ENCODE results near the gene MYH3.
"Not testable (repeated sequence)": the region's sequence is repeated elsewhere in the genome, so short reads cannot be mapped to it uniquely, and the experiment has no call there.

MYH3 gene

DNA sequence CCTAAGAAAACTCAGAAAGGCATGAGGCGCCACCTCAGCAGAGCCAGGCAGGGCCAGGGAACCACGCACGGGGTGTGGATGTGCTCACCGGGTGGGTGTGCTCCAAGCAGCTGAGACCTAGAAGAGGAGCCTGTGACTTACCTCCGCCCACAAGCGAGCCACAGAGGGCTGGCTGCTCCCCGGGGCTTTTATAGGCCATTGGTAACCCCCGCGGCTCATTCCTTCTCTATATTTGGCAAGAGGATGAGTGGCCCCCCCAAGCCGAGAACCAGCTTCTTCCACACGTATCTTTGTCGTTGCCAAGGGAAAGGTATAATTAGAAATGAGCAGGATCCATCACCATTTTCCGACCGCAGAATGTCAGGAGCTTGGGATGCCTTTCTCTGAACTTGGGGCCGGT is at the start of gene MYH3:
MYH3 (minus strand) TSS at position 162 of the 400 bp plus-strand sequence. CDS start 2,245 bp downstream, outside the sequence.
- DNase-seq = no peak

DNA sequence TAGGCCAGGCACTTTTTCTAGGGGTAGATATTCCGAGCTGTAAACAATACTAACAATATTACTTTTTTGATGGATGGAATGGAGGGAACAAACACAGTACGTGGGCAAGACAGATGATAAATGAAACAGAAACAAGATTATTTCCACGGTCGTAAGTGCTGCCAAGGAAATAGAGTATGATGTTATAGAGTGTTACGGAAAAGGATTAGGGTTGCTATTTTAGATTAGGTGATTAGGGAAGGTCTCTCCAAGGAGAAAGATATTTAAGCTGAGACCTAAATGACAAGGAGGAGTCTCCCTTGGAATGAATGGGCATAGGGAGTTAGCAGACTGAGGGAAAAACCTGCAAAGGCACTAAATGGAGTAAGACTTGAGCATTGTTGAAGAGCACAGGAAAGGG is 48.6 kb upstream of the MYH3 start:
- DNase-seq = no peak

DNA sequence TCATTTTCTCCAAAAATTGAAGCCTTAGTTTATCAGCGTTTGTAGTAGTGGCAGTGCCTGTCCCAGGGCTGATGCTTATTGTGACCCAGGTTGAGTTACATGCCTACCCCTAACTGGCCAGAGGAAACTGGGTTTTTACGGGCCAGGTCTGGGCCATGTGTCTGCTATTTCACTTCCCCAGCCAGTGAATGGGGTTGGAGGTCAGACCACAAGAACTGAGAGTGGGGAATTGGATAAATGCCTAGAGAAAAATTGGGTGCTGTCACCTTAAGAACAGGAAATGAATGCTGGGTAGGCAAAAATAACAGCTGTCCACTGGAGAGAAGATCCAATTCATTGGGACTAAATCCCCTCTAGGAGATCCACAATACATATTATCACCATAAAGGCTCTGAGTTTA is 45.5 kb upstream of the MYH3 start:
- no peak for DNase-seq

DNA sequence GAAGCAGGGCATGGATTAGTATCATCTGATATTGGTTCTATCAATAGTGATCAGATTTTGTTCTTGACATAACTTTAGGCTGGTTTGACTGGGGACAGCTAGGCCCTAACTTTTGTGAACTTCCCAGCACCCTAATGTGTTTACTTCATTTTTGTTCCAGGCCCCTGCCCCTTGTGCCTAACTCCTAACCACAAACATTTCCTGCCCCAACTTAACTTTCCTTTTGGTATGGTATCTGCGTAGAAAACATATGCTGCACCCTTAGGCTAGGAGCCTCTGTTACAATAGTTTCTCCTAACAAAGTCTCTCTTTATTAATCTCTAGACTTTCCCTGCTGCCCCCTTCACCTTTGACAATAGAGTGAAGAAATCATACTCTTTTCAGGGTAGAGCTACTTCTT is 42.7 kb upstream of the MYH3 start:
- DNase-seq = no peak

DNA sequence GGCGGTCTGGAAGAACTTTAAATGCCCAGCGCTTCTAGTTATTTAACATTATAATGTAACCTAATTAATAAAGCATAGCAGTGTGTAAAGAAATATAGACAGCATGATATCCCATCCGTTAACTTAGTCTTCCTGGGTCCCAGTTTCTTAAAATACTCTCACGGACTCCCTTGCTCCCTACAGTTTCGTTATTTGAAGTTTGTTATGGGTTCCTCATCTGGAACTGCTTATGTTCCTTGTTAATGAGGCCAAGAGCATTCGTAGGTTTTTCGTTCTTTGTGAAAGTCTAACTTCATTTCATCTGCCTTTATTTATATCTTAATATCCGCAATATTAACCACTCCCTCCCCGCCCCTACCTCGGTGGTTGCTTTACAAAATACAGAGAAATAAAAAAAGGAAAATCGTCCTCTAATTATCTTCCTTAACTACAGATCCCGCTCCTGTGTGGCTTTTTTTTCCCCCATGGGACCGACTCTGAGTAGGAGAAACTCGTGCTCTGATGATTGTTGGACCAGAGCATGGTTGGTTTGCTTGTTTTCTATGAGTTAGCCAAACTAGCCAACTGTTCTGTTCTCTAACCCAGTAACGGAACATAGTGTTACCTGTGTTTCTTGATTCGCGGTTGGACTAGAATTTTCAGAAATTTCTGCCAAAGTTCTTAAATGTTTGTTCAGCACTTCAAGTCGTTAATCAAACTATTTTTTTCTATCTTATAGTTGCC is 41.1 kb upstream of the MYH3 start:
- peak in 2 of 3 experiments; percentile 5 to 16 for DNase-seq

DNA sequence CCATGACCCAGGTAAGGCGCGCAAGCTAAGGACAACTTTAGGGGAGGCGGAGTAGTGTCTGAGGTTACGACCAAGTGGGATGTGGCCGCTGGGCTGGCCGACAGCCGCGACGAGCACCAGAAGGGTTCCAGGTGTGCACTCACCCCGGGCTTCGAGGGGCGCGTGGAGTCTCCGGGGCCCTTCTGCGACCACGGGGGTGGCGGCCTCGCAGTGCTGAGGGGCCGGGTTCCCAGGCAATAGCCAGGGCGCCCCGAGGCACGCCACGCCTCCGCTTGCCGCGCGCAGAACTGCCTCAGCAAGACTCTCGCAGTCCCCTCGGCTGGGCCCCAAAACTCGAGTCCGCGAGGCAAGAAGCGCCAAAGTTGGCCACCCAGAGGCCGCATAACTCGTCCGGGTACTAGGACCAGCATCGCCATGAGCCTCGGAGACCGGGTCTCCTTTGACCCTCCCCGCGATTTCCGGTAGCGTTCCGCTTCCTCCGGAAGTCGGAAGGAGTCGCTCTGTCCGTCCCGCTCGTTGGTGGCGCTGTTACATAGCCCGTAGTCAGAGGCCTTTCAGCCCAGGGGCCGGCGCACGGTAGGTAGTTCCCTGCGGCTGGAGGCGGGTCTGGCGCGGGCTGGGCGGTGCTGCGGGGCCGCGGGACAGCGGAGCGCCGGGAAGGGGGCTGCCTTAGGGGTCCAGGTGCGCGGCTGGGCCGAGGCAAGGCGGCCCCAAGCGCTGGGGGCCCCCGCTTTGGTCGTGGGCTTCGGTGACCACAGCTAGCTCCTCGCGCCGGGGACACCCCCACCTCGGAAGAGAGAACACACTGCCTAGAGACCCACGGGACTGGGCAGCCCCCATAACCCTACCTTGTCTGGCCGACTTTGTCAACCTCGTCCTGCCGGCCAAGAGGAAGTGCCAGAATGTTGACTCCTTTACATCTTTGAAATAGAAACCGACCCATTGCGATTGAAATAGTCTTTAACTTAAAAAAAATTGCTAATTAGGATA is 40.3 kb upstream of the MYH3 start, which contains the start of the genes ADPRM and SCO1:
ADPRM (plus strand) TSS at position 503 of the 990 bp plus-strand sequence. CDS start 7,333 bp downstream, outside the sequence.
SCO1 (minus strand) TSS at position 442 of the 990 bp plus-strand sequence; CDS start at position 416, 26 bp downstream.
- peak; percentile 83 to 90 (median 85) for DNase-seq

DNA sequence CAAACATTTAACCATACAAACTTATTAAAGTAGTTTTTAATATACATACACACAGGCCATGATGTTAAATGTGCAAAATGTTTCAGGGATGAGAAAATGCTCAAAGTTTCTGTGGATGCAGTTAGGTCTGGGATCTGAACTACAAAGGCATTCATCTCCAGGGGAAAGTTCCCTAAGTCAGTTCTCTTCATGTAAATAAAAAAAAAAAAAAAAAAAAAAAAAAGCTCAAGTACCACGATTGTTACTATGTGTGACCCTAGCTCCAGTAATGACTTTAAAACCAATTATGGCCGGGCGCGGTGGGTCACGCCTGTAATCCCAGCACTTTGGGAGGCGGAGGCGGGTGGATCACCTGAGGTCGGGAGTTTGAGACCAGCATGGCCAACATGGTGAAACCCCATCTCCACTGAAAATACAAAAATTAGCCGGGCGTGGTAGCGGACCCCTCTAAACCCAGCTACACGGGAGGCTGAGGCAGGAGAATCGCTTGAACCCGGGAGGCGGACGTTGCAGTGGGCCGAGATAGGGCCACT is 38.8 kb upstream of the MYH3 start:
- DNase-seq = not testable (repeated sequence)

DNA sequence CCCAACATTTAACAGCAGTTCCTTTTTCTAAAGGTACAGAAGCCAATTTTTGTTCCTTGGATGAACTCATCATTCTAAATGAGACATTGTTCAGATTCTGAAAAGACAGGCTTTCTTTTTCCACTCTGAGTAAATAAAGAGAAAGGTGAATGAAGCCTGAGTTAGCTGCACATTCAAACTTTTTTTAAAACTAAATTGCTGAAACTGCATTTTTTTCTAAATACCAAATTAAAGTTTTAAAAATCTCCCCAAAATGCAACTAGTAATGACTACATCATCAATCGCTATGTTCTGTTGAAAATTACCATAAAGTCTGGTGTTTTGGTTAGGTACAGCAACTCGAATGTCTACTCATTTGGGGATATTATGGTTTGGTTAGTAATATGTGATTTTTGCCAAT is 30.4 kb upstream of the MYH3 start:
- DNase-seq = no peak

DNA sequence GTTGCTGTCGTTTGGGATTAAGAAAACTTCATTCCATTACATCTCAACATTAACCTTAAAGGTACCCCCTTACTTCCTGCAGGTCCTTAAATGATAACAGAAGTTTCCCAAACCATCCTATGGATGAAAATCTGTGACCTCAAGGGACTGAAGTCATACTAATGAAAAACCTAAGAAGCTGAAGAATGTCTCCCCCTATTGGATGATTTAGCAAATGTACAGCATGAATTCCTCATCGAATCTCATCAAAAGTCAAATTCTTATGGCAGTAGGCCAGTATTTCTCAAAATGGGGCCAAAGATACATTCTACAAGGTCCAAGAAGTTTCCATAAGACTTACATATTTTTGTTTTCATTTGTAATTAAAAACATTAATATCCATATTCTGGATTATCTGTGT is 26.7 kb upstream of the MYH3 start:
- no peak for DNase-seq

DNA sequence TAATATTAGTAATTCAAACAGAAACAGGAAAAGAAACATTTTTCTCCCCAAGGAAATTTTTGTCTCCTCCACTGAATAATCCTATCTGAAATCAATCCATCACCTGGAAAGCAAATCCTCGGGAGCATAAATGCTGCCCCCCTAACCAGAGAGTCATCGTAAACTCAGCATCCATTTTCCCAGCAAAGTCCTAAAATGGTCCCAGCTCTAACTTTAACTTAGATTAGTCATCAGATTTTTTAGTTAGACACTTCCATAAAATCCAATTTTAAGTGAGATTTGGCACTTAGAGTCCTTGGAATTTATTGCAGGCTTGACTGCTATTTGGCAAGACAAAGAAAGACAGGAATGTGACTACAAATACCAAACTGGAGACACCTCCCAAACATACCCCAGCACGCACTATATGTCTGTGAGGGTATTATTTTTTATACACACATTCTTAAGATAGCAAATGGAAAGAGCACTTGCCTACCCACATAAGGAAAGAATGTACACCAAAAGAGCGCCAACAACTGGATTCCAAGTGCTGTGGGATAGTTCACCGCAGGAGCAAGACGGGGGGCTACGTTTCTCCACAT is 24.8 kb upstream of the MYH3 start:
- no peak for DNase-seq

DNA sequence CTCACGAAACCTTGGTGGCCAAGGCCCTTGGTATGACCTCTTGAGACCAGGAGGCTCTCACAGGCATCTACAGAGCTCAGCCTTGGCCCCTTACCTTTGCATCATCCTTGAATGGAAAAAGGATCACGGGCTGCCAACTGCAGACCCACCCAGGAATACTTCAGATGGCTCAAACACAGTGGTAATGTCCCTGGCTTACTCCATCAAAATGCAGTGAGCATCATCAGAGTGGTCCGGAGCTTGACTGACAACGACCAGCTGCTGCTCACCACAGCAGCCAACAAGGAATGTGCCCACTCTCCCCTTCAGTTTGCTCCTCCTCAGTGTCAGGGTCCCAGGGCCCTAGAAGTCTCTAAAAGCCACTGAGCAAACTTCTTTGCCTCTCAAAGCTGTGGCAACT is 17.6 kb upstream of the MYH3 start:
- no peak for DNase-seq

DNA sequence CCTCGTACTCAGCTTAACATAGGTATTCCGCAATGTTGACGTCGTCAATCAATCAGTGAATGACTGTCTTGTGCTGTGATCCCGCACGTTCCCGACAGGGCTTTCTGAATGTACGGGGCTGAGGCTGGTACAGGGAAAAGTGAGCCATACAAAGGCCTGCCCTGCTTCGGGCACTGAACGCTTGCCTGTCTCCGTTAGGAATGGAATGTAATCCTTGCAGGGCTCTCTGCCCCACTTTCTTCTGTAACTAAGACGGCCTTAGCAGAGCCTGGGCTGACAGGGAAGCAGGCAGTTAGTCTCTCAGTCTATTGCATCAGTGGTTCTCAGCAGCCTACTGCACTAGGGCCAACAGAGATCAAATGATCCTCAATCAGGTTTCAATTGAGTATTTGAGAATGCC is 16.2 kb upstream of the MYH3 start:
- no peak for DNase-seq

DNA sequence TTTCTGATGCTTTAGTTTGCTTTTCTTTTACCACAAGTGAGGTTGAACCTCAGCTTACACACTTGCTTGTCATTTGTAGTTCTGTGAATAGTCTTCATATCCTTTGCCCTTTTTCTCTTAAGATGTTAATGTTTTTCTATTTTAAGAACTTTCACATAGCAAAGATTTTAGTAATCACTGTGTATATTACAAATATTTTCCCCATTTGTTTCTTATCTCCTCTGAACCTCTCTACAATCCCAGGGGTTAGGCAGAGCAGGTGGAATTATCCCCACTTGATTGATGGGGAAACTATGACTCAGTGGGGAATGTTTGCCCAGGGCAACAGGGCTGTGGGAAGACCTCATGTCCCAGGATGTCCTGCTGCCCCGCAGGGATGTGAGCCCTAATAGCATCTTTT is 11.7 kb upstream of the MYH3 start:
- DNase-seq = no peak

DNA sequence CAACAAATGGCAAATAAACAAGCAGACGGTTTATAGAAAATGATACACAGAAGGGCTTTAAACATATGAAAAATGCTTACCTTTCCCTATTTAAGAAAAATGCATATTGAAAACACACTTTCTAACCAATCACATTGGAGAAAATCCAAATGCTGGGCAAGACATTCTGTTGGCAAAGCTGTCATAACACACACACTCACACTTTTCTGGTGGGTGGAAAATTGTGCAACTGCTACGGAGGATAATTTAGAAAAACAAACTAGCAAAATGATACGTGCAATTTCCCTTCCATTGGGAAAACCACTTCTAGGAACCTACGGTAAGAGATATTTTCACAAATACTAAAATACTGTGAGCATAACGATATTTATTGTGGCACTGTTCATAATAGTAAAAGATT is 9.8 kb upstream of the MYH3 start:
- no peak for DNase-seq

DNA sequence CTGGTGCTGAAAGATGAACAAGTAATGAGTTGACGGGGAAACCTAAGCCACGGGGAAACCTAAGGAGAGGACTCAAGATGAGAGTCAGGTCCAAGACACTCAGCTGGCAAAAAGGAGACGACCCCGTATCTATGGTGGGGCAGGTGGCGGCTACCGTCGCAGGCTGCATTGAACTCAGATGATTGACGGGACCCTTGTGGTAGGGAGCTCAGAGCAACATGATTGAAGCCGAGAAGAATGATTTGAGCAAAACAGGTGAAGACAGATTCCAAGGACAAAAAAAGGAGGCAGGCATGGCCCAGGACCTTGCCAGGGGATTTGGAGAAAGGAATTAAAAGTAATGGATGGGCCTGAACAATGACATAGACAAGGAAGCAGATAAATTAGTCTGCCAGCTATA is 7.5 kb upstream of the MYH3 start:
- no peak for DNase-seq

DNA sequence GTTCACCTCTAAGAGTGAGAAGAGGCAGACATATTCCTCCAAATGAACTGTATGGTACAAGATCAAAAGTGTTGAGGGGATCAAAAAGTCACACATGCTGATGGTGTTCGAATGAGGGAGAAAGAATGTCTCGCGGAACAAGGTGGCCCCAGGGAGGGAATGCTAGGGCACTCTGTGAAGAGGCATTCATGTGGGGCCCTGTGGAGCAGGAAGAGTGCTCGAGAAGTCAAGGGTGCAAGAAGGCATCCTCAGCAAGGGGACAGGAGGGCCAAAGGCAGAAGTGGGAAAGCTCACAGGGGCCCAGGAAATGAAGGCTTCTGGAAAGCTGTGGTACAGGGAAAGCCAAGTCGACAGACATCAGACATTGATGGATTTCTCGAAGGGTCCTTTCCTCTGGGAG is 6.1 kb upstream of the MYH3 start:
- DNase-seq = no peak

DNA sequence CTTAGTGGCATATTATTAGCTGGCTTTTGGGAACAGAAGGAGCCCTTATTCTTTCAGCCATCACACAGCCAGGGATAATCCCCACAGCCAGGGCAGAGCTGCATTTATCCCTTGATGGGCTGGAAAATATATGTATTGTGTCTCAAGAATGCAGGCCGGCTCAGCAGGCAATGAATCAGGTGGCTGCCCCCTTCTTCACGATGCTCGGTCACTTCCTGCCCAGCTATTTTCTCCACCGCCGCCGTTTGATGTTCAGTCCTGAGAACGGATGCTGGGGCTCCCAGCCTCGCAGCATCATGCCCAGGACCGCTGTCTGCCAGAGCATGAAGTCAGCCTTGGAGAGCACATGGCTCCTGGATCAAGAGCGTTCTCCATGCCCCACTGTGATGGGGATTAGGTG is 4.3 kb upstream of the MYH3 start:
- no peak for DNase-seq

DNA sequence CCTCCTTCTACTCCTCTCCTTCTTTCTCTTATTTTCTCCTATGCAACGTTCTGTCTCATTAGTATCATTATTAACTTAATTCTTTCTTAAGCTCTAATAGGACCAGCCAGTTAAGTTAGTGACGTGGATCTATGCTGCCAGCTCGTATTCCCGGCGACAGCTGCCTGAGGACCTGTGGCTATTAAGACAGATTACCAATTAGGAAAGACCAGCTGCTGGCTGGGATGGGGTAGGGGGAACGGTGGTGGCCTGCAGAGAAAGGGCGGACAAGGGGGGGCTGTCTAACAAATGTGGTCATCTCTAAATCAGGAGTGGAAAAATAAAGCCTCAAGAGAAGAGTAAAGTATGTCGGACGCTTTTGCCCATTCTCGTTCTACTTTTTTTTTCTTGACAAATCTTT is 770 bp upstream of the MYH3 start:
- no peak for DNase-seq

DNA sequence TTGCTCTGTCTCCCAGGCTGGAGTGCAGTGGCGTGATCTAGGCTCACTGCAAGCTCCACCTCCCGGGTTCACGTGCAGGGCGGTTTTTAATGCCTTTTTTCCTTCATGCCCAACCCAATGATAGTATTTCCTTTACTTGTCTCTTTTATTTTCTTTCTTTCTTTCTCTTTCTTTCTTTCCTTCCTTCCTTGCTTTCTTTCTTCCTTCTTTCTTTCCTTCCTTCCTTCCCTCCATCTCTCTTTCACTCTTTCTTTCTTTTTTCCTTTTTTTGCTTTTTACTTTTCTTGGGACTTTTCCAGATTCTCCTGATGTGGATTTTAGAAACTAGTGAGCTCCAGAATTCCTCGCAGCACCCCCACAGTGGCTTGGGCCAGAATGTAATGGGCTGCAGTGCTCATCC is 3.1 kb downstream of the MYH3 start:
- no peak for DNase-seq

DNA sequence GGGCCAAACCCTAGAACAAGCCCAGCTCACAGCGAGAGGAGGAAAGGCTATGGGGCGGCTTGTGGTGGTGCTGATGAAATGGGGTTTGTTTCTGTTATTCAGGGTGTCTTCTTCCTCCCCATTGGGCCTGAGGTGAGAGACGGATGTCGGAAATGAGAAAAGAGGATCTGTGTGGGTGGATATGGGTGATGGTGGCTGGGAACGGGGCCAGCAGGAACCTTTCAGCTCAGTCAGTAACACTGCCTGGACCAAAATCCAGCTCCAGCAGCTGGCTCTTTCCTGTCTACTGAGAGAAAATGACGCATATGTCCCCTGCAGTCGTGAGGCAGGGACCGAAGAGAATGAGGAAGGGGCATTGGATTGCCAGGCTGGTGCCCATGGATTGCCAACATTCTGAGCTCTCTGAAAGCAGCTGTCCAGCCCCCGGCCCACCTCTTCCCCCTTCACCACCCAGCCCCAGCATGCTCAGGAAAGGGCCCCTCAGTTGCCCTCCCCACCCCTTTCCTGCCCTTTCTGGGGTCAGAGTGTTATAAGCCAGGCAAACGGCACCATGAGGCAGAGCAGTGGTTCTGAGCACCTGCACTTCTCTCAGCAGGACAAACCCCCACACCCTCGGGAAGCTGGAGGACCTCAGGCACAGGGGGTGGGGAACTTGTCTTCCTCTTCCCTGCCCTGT is 4.0 kb downstream of the MYH3 start:
- no peak for DNase-seq

DNA sequence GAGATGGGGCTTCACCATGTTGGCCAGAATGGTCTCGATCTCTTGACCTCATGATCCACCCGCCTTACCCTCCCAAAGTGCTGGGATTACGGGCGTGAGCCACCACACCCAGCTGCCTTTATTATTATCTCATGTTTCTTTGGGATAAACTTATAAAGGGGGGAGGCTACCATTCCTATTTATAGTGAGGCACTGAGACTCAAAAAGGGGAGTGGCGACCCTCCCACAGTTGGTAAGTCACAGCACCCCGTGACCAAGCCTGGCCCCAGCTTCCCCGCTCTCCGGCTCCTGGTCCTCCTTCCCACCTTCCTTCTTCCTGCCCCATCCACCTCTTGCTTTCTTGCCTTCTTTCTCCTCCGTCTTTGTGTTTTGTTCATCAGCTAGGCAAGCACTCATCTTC is 5.2 kb downstream of the MYH3 start:
- DNase-seq = no peak

DNA sequence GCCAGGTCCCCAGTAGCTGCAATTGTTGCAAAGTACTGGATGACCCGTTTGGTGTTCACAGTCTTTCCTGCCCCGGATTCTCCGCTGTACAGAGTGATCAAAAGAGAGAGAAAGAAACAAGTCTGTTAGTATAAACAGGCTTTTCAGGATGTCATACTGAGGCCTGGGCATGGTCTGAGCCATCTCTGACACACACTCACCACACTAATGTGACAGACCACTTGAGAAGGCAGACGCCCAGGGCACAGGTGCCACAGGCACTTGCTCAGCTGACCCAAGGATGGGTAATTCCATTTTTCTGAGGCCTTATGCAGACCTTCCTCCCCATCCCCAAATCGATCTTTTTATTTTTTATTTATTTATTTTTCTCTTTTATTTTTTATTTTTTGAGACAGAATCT is 7.5 kb downstream of the MYH3 start:
- DNase-seq = no peak

DNA sequence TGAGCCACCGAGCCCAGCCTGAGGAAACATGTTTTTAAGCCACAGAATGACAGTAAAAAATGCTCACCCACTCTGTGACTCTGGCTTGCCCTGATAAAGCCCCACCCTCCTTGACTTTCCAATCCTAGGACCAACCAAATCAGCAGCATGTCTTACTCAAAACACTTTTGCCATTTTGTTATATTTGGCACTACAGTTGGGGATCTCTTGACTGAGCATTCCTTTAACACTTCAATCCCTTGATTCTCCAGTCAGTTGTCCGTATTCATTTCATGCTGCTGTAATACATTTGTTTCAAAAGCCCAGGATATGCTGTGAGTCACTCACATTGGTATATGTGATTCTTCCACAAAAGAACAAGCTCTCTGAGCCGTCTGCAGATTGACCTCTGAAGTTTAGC is 8.2 kb downstream of the MYH3 start:
- no peak for DNase-seq
